ENCODE data around the gene KLK3. TPM values are rescaled to one million over a fixed set of nuclear protein-coding genes. Genes with fewer than 3 reads are reported as not detected.

KLK3 gene
- not detected in 2 replicates for total RNA-seq (2016; rRNA removed; fragmentation: Illumina TruSeq; extraction: Trizol)
- not detected in 2 replicates for total RNA-seq (2016; cell fraction: cytosol; rRNA removed; fragmentation: Illumina TruSeq; extraction: Trizol; ENCODE audit: low read depth)
- total RNA-seq (2016; cell fraction: insoluble cytoplasmic fraction; rRNA removed; fragmentation: Illumina TruSeq; extraction: Trizol): not detected in 2 replicates
- total RNA-seq (2016; cell fraction: membrane; rRNA removed; fragmentation: Illumina TruSeq; extraction: Trizol): not detected in 2 replicates
- total RNA-seq (2016; cell fraction: nucleus; rRNA removed; fragmentation: Illumina TruSeq; extraction: Trizol): not detected in 2 replicates
- not detected in 2 replicates for polyA plus RNA-seq (2011; rRNA removed)
- polyA plus RNA-seq (2011; cell fraction: cytosol; rRNA removed): not detected in 2 replicates
- polyA plus RNA-seq (2011; cell fraction: nucleus; rRNA removed): not detected in 2 replicates
- polyA plus RNA-seq (2012): not detected in 2 replicates
- not detected in 2 replicates for polyA plus RNA-seq (2016; cell fraction: cytosol; fragmentation: Illumina TruSeq; extraction: Trizol; ENCODE audit: low read depth)
- polyA plus RNA-seq (2016; cell fraction: insoluble cytoplasmic fraction; fragmentation: Illumina TruSeq; extraction: Trizol; ENCODE audit: low read depth): not detected in 2 replicates
- polyA plus RNA-seq (2016; cell fraction: membrane; fragmentation: Illumina TruSeq; extraction: Trizol; ENCODE audit: low read depth): not detected in 2 replicates
- polyA plus RNA-seq (2016; cell fraction: nucleus; fragmentation: Illumina TruSeq; extraction: Trizol; ENCODE audit: insufficient read depth, low read depth): not detected in 2 replicates
- not detected in 2 replicates for polyA minus RNA-seq (2011; rRNA and poly(A)+ RNA removed; ENCODE audit: low replicate concordance)
- polyA minus RNA-seq (2011; cell fraction: cytosol; rRNA and poly(A)+ RNA removed): not detected in 2 replicates
- not detected in 2 replicates for polyA minus RNA-seq (2011; cell fraction: nucleus; rRNA and poly(A)+ RNA removed)
- not detected for Bru-seq, nascent RNA
- BruChase-seq, experiment 1, labeled RNA remaining after a 6-hour chase: percentile 12 among the genes with signal in this experiment
- not detected for BruChase-seq, experiment 2, labeled RNA remaining after a 2-hour chase
- long read RNA-seq, experiment 1: 0 reads
- long read RNA-seq, experiment 2: 0 reads

DNA sequence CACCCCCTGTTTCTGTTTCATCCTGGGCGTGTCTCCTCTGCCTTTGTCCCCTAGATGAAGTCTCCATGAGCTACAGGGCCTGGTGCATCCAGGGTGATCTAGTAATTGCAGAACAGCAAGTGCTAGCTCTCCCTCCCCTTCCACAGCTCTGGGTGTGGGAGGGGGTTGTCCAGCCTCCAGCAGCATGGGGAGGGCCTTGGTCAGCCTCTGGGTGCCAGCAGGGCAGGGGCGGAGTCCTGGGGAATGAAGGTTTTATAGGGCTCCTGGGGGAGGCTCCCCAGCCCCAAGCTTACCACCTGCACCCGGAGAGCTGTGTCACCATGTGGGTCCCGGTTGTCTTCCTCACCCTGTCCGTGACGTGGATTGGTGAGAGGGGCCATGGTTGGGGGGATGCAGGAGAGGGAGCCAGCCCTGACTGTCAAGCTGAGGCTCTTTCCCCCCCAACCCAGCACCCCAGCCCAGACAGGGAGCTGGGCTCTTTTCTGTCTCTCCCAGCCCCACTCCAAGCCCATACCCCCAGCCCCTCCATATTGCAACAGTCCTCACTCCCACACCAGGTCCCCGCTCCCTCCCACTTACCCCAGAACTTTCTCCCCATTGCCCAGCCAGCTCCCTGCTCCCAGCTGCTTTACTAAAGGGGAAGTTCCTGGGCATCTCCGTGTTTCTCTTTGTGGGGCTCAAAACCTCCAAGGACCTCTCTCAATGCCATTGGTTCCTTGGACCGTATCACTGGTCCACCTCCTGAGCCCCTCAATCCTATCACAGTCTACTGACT, at the start of gene KLK3:
Gene KLK3 (plus strand): TSS at position 280 of the 775 bp plus-strand sequence. CDS start 41 bp downstream, at position 321.
- Histone ChIP-seq H3K36me3 (replicated peaks in 1 of 2; ENCODE audit: control insufficient read depth in 1 of 2, insufficient read depth in 2 of 2, low read length in 2 of 2) (no peaks in the 10 kb centered on the region), H3K27ac (ENCODE audit: extremely low read length, insufficient read depth, low read length) (no peak within 1 kb of the TSS), H3K4me2 (ENCODE audit: low read depth, low read length) (no peak within 1 kb of the TSS), H3K79me2 (ENCODE audit: insufficient read depth, low read length) (no peaks in the 10 kb centered on the region), H3K27me3 (ENCODE audit: control insufficient read depth in 1 of 2, insufficient read depth in 2 of 2, low read length in 2 of 2) (peaks cover 2 to 20% of the 10 kb centered on the region in 2 experiments; a peak in 3 of 5 replicates), H3K4me1 (ENCODE audit: insufficient read depth, low read length) (no peaks in the 10 kb centered on the region), H2AFZ (ENCODE audit: low read length) (no peak within 1 kb of the TSS), H3K9ac (ENCODE audit: insufficient read depth, low read depth, low read length) (no peak within 1 kb of the TSS), H3K9me3 (ENCODE audit: low read length) (no peaks in the 10 kb centered on the region), H3K4me3 (replicated peaks in 1 of 3; ENCODE audit: insufficient read depth in 1 of 3, low read depth in 2 of 3, low read length in 3 of 3) (no peak within 1 kb of the TSS), H4K20me1 (ENCODE audit: insufficient read depth, low read length) (no peaks in the 10 kb centered on the region)
- WGBS (ENCODE audit: low lambda C conversion rate): 3% methylated on average over 5 of the region's 9 CpGs
- intact Hi-C loops (cut with micrococcal nuclease; ENCODE audit: unreplicated experiment): no loop called here
- in situ Hi-C loops (cut with HindIII; ENCODE audit: extremely low pct_ligation_motif_present, low pct_unique_long_range_greater_than_20kb): no loop called here
- TF ChIP-seq, protein P1, sequence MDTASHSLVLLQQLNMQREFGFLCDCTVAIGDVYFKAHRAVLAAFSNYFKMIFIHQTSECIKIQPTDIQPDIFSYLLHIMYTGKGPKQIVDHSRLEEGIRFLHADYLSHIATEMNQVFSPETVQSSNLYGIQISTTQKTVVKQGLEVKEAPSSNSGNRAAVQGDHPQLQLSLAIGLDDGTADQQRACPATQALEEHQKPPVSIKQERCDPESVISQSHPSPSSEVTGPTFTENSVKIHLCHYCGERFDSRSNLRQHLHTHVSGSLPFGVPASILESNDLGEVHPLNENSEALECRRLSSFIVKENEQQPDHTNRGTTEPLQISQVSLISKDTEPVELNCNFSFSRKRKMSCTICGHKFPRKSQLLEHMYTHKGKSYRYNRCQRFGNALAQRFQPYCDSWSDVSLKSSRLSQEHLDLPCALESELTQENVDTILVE (CRISPR knock-in tag; IDR thresholded peaks at IDR 0.05): no peak
- TF ChIP-seq HOXA9 (CRISPR knock-in tag; IDR thresholded peaks at IDR 0.05; ENCODE audit: borderline replicate concordance) (no peak), STAT5B (CRISPR knock-in tag; IDR thresholded peaks at IDR 0.05) (no peak)
- CTCF ChIA-PET (ENCODE audit: low intra/inter-chr PET ratio, low total read pairs): no interaction called here
- FAIRE-seq (no peak), DNase-seq (ENCODE audit: low spot score) (no peak), ATAC-seq (no peak)
- POLR2A ChIA-PET: no interaction called here
- BruUV-seq (replicated peaks): no TSS peak

All from HepG2 (cell line).